ENCODE data around the gene RGS17. TPM values are rescaled to one million over a fixed set of nuclear protein-coding genes. Genes with fewer than 3 reads are reported as not detected.
A peak's percentile ranks its signal among the peaks of the same experiment; 100 is the strongest.

The RGS17 gene, protein sequence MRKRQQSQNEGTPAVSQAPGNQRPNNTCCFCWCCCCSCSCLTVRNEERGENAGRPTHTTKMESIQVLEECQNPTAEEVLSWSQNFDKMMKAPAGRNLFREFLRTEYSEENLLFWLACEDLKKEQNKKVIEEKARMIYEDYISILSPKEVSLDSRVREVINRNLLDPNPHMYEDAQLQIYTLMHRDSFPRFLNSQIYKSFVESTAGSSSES
- total RNA-seq (2021) (0.70 and 0.80 TPM in 2 replicates), Bru-seq, nascent RNA (percentile 36 among the genes with signal in this experiment), BruChase-seq, experiment 1, labeled RNA remaining after a 2-hour chase (percentile 34 among the genes with signal in this experiment), BruChase-seq, experiment 2, labeled RNA remaining after a 6-hour chase (percentile 27 among the genes with signal in this experiment)
- long read RNA-seq: 0 reads

GRCh38 chr6:153131037-153131981 is at the start of gene RGS17:
Gene RGS17, minus strand, starts transcription at chr6:153131282. Its CDS starts 87,264 bp downstream, at chr6:153044018.
- H3K27ac ChIP-seq: no peak within 1 kb of the TSS
- H3K79me2 ChIP-seq (ENCODE audit: low read depth): no peaks in the 10 kb centered on the region
- peak within 1 kb of the TSS; percentile 78 for H3K4me3 ChIP-seq
- H4K20me1 ChIP-seq (ENCODE audit: insufficient read depth): no peaks in the 10 kb centered on the region
- POLR2A ChIA-PET (ENCODE audit: unreplicated experiment): no interaction called here
- peaks cover 8% of the 10 kb centered on the region; the same call in 1 of the 2 replicates for H3F3A ChIP-seq (ENCODE audit: insufficient read depth, low read depth)
- peaks cover 17% of the 10 kb centered on the region for H3K4me1 ChIP-seq (replicated peaks; ENCODE audit: insufficient read depth)
- BruUV-seq (replicated peaks): no TSS peak
- H3K36me3 ChIP-seq (ENCODE audit: low read depth): no peaks in the 10 kb centered on the region
- H2AFZ ChIP-seq: peak within 1 kb of the TSS; percentile 93
- intact Hi-C loops (cut with micrococcal nuclease; ENCODE audit: unreplicated experiment): no loop called here
- H3K27me3 ChIP-seq (ENCODE audit: insufficient read depth, low read depth): no peaks in the 10 kb centered on the region
- CTCF ChIA-PET: interaction anchor here (0.7 kb wide), 1 partner anchor 99 kb away, joined by 3 read pairs; no protein-coding TSS in a partner anchor
- TF ChIP-seq EZH2 (IDR thresholded peaks at IDR 0.05; ENCODE audit: low read depth) (no peak), CTCF (conservative IDR thresholded peaks at IDR 0.05) (no peak)
- H3K4me2 ChIP-seq: peak within 1 kb of the TSS; percentile 83
- H3K9me2 ChIP-seq (ENCODE audit: insufficient read depth): no peaks in the 10 kb centered on the region
- H3K9me3 ChIP-seq (ENCODE audit: insufficient read depth, low read depth): no peaks in the 10 kb centered on the region
- DNase-seq: peak in 1 of 2 experiments; percentile 46

GRCh38 chr6:153172815-153173214 is 41.7 kb upstream of the RGS17 start:
- no TSS peak for BruUV-seq (replicated peaks)
- intact Hi-C loops (cut with micrococcal nuclease; ENCODE audit: unreplicated experiment): no loop called here
- no peaks in the 10 kb centered on the region for H3K36me3 ChIP-seq (ENCODE audit: low read depth)
- no peak overlapping the region for H3K4me2 ChIP-seq
- H3K4me3 ChIP-seq: no peak overlapping the region
- H3K9me2 ChIP-seq (ENCODE audit: insufficient read depth): no peaks in the 10 kb centered on the region
- H3K27me3 ChIP-seq (ENCODE audit: insufficient read depth, low read depth): no peaks in the 10 kb centered on the region
- no peak overlapping the region for H3K27ac ChIP-seq
- no peak overlapping the region for H2AFZ ChIP-seq
- H4K20me1 ChIP-seq (ENCODE audit: insufficient read depth): no peaks in the 10 kb centered on the region
- no peaks in the 10 kb centered on the region for H3K9me3 ChIP-seq (ENCODE audit: insufficient read depth, low read depth)
- H3F3A ChIP-seq (ENCODE audit: insufficient read depth, low read depth): peaks cover 5% of the 10 kb centered on the region; the same call in 1 of the 2 replicates
- no peak for TF ChIP-seq EZH2 (IDR thresholded peaks at IDR 0.05; ENCODE audit: low read depth)
- no peak for TF ChIP-seq CTCF (conservative IDR thresholded peaks at IDR 0.05)
- ChIA-PET POLR2A (ENCODE audit: unreplicated experiment) (no interaction called here), CTCF (no interaction called here)
- H3K4me1 ChIP-seq (replicated peaks; ENCODE audit: insufficient read depth): peaks cover 17% of the 10 kb centered on the region
- no peaks in the 10 kb centered on the region for H3K79me2 ChIP-seq (ENCODE audit: low read depth)
- DNase-seq: no peak

DNA sequence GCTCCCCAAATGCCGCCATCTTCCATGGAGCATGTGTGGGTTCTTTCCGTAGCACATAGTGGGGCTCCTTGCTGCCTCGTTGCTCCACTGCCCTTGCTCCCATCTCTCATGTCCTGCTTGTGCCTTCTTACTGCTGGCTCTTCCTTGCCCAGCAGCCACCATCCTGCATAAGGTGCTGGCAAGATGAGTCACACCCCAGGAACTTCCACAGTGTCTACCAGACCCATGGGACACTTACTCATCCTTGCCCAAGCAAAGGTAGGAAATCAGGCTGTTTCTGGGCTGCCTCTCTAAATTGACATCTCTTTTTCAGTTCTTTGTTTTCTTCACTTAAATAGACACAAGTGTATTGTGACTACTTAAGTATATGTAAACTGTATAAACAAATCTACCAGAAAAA is 39.4 kb upstream of the RGS17 start:
- H3K27ac ChIP-seq: no peak overlapping the region
- DNase-seq: peak; percentile 24 to 61
- no peak overlapping the region for H3K4me3 ChIP-seq
- H3K4me1 ChIP-seq (replicated peaks; ENCODE audit: insufficient read depth): peaks cover 36% of the 10 kb centered on the region
- intact Hi-C loops (cut with micrococcal nuclease; ENCODE audit: unreplicated experiment): no loop called here
- CTCF ChIA-PET: no interaction called here
- no peak for TF ChIP-seq CTCF (conservative IDR thresholded peaks at IDR 0.05)
- no peak for TF ChIP-seq EZH2 (IDR thresholded peaks at IDR 0.05; ENCODE audit: low read depth)
- no peaks in the 10 kb centered on the region for H3K9me3 ChIP-seq (ENCODE audit: insufficient read depth, low read depth)
- H3K79me2 ChIP-seq (ENCODE audit: low read depth): no peaks in the 10 kb centered on the region
- peaks cover 25% of the 10 kb centered on the region for H3F3A ChIP-seq (ENCODE audit: insufficient read depth, low read depth)
- no peaks in the 10 kb centered on the region for H3K9me2 ChIP-seq (ENCODE audit: insufficient read depth)
- H3K36me3 ChIP-seq (ENCODE audit: low read depth): no peaks in the 10 kb centered on the region
- no peak overlapping the region for H2AFZ ChIP-seq
- POLR2A ChIA-PET (ENCODE audit: unreplicated experiment): no interaction called here
- no peaks in the 10 kb centered on the region for H3K27me3 ChIP-seq (ENCODE audit: insufficient read depth, low read depth)
- no TSS peak for BruUV-seq (replicated peaks)
- H3K4me2 ChIP-seq: no peak overlapping the region
- H4K20me1 ChIP-seq (ENCODE audit: insufficient read depth): no peaks in the 10 kb centered on the region
